HEK293T (cell line): ENCODE data around the gene KIAA0040.

ENCODE experiments used
- ARNT ChIP-seq: fragments of 450-650 bp; IDR thresholded peaks from 2 replicates; pipeline ENCODE4 v1.6.1; 2017; ENCODE audit warnings: mild to moderate bottlenecking
- BHLHE40 ChIP-seq: fragments of 450-650 bp; IDR thresholded peaks from 2 replicates; pipeline ENCODE4 v1.6.1; 2016; ENCODE audit warnings: mild to moderate bottlenecking, moderate library complexity, borderline replicate concordance
- CTBP1 ChIP-seq: fragments of 450-650 bp; IDR thresholded peaks from 2 replicates; pipeline ENCODE4 v1.6.1; 2016; ENCODE audit warnings: borderline replicate concordance
- ELF4 ChIP-seq: fragments of 450-650 bp; IDR thresholded peaks from 2 replicates; pipeline ENCODE4 v1.6.1; 2017; ENCODE audit warnings: antibody characterized with exemption
- FOXA1 ChIP-seq: fragments of 450-650 bp; IDR thresholded peaks from 2 replicates; pipeline ENCODE4 v1.6.1; 2016; ENCODE audit warnings: mild to moderate bottlenecking
- FOXM1 ChIP-seq: fragments of 450-650 bp; IDR thresholded peaks from 2 replicates; pipeline ENCODE4 v1.6.1; 2017; ENCODE audit warnings: mild to moderate bottlenecking, borderline replicate concordance
- L3MBTL2 ChIP-seq: fragments of 450-650 bp; conservative IDR thresholded peaks from 2 replicates; pipeline ENCODE4 v1.6.1; 2016; ENCODE audit warnings: mild to moderate bottlenecking
- LEF1 ChIP-seq: fragments of 450-650 bp; IDR thresholded peaks from 2 replicates; pipeline ENCODE4 v1.6.1; 2017; ENCODE audit warnings: mild to moderate bottlenecking, borderline replicate concordance
- NFRKB ChIP-seq: fragments of 450-650 bp; IDR thresholded peaks from 2 replicates; pipeline ENCODE4 v1.6.1; 2016; ENCODE audit warnings: mild to moderate bottlenecking, moderate library complexity
- SP1 ChIP-seq: fragments of 450-650 bp; IDR thresholded peaks from 2 replicates; pipeline ENCODE4 v1.6.1; 2017
- SUZ12 ChIP-seq: fragments of 450-650 bp; IDR thresholded peaks from 2 replicates; pipeline ENCODE4 v1.6.1; 2016; ENCODE audit warnings: mild to moderate bottlenecking
- ZNF384 ChIP-seq: fragments of 450-650 bp; IDR thresholded peaks from 2 replicates; pipeline ENCODE4 v1.6.1; 2016

DNA sequence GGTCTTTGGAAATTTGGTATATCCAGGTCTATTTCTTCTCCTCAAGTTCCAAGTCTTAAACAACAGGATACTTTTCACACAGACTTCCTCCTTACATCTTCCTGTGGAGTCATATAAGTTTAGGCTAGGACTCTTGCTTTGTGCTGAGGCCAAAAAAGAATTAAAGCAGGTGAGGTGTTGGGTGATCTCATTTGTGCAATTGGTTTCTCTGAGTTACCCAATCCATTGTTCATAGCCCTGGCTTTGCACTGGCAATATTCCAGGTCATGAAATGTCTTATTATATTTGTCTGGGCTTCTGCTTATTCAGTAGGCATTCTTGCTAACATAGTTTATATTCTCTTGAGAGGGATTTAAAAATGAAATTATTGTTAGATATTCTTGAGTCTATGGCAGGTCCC is 14.1 kb upstream of the KIAA0040 start:
- TF ChIP-seq SUZ12 = no peak
- no peak for TF ChIP-seq SP1
- no peak for TF ChIP-seq FOXA1
- TF ChIP-seq CTBP1 = no peak
- no peak for TF ChIP-seq BHLHE40
- no peak for TF ChIP-seq ARNT
- TF ChIP-seq FOXM1 = no peak
- TF ChIP-seq LEF1 = no peak
- no peak for TF ChIP-seq NFRKB
- TF ChIP-seq ZNF384 = no peak
- TF ChIP-seq ELF4 = no peak
- TF ChIP-seq L3MBTL2 = no peak
